ENCODE results near the gene MRPL33.

MRPL33 gene

GRCh38 chr2:27771548-27772335 is at the start of gene MRPL33:
Gene MRPL33, plus strand, starts transcription at chr2:27771719. Its CDS starts 59 bp downstream, at chr2:27771778.
- Histone ChIP-seq H3K27ac (ENCODE audit: low read length) (peak within 1 kb of the TSS; percentile 62; the same call in 1 of the 2 replicates), H3K4me1 (ENCODE audit: low read length) (peaks cover 15% of the 10 kb centered on the region), H2AFZ (ENCODE audit: low read length) (peak within 1 kb of the TSS; percentile 99), H3K36me3 (replicated peaks; ENCODE audit: insufficient read depth, low read length) (peaks cover 5% of the 10 kb centered on the region; the same call in 1 of the 2 replicates), H3K9ac (ENCODE audit: low read length) (peak within 1 kb of the TSS; percentile 84), H3K9me3 (replicated peaks; ENCODE audit: insufficient read depth, low read length) (no peaks in the 10 kb centered on the region), H3K4me2 (ENCODE audit: low read depth, low read length) (peak within 1 kb of the TSS; percentile 95), H3K79me2 (ENCODE audit: low read length) (peaks cover 50% of the 10 kb centered on the region), H3K9me2 (replicated peaks; ENCODE audit: insufficient read depth, low read length) (no peaks in the 10 kb centered on the region), H3K4me3 (ENCODE audit: low read length) (peak within 1 kb of the TSS; percentile 95), H3K27me3 (replicated peaks; ENCODE audit: insufficient read depth, low read length) (0 out of 2 replicates have a peak, but pooled peaks cover 4% of the 10 kb centered on the region), H3F3A (ENCODE audit: insufficient read depth, low read length) (no peaks in the 10 kb centered on the region), H4K20me1 (ENCODE audit: insufficient read depth, low read length) (no peaks in the 10 kb centered on the region)
- no peak for TF ChIP-seq EZH2phosphoT487 (IDR thresholded peaks at IDR 0.05; ENCODE audit: low read length)
- TF ChIP-seq CTCF (IDR thresholded peaks at IDR 0.05; ENCODE audit: low read length), result no peak
- TF ChIP-seq EZH2 (optimal IDR thresholded peaks at IDR 0.05; ENCODE audit: low read depth, low read length), result no peak
- peak; percentile 90 for DNase-seq

GRCh38 chr2:27721884-27722485 is 49.5 kb upstream of the MRPL33 start:
- Histone ChIP-seq H3K79me2 (ENCODE audit: low read length) (no peaks in the 10 kb centered on the region), H3K27ac (ENCODE audit: low read length) (no peak overlapping the region), H3K4me2 (ENCODE audit: low read depth, low read length) (no peak overlapping the region), H4K20me1 (ENCODE audit: insufficient read depth, low read length) (no peaks in the 10 kb centered on the region), H2AFZ (ENCODE audit: low read length) (no peak overlapping the region), H3K9me3 (replicated peaks; ENCODE audit: insufficient read depth, low read length) (no peaks in the 10 kb centered on the region), H3K9me2 (replicated peaks; ENCODE audit: insufficient read depth, low read length) (no peaks in the 10 kb centered on the region), H3K4me3 (ENCODE audit: low read length) (no peak overlapping the region), H3K9ac (ENCODE audit: low read length) (no peak overlapping the region), H3K4me1 (ENCODE audit: low read length) (peaks cover 6% of the 10 kb centered on the region), H3K27me3 (replicated peaks; ENCODE audit: insufficient read depth, low read length) (no peaks in the 10 kb centered on the region), H3K36me3 (replicated peaks; ENCODE audit: insufficient read depth, low read length) (no peaks in the 10 kb centered on the region), H3F3A (ENCODE audit: insufficient read depth, low read length) (0 out of 2 replicates have a peak, but pooled peaks cover under 1% of the 10 kb centered on the region)
- no peak for TF ChIP-seq EZH2phosphoT487 (IDR thresholded peaks at IDR 0.05; ENCODE audit: low read length)
- no peak for DNase-seq

GRCh38 chr2:27723372-27724144 is 48.0 kb upstream of the MRPL33 start:
- peak; percentile 43 for DNase-seq
- Histone ChIP-seq H2AFZ (ENCODE audit: low read length) (peak overlapping the region; percentile 41; the same call in 1 of the 2 replicates), H3F3A (ENCODE audit: insufficient read depth, low read length) (no peaks in the 10 kb centered on the region)

More at GRCh38 chr2:27723372-27724144, 48.0 kb upstream of the MRPL33 start:
- Histone ChIP-seq H3K9me3 (replicated peaks; ENCODE audit: insufficient read depth, low read length) (no peaks in the 10 kb centered on the region), H3K79me2 (ENCODE audit: low read length) (no peaks in the 10 kb centered on the region), H3K27me3 (replicated peaks; ENCODE audit: insufficient read depth, low read length) (no peaks in the 10 kb centered on the region), H3K27ac (ENCODE audit: low read length) (no peak overlapping the region), H3K4me3 (ENCODE audit: low read length) (no peak overlapping the region), H3K9me2 (replicated peaks; ENCODE audit: insufficient read depth, low read length) (no peaks in the 10 kb centered on the region), H3K4me2 (ENCODE audit: low read depth, low read length) (no peak overlapping the region), H3K9ac (ENCODE audit: low read length) (no peak overlapping the region), H3K36me3 (replicated peaks; ENCODE audit: insufficient read depth, low read length) (no peaks in the 10 kb centered on the region), H3K4me1 (ENCODE audit: low read length) (no peaks in the 10 kb centered on the region), H4K20me1 (ENCODE audit: insufficient read depth, low read length) (no peaks in the 10 kb centered on the region)
- peak; percentile 79 for TF ChIP-seq CTCF (IDR thresholded peaks at IDR 0.05; ENCODE audit: low read length)
- no peak for TF ChIP-seq EZH2phosphoT487 (IDR thresholded peaks at IDR 0.05; ENCODE audit: low read length)
- TF ChIP-seq EZH2 (optimal IDR thresholded peaks at IDR 0.05; ENCODE audit: low read depth, low read length), result no peak

Data from MM.1S (cell line).